ENCODE data around the gene PNPLA1.
A peak's percentile ranks its signal among the peaks of the same experiment; 100 is the strongest.

PNPLA1 gene

GRCh38 chr6:36285797-36286196 is 15.9 kb downstream of the PNPLA1 start:
- no peak for DNase-seq (ENCODE audit: low spot score)

- DNase-seq (ENCODE audit: low spot score): no peak
Measured at GRCh38 chr6:36286858-36287257, 17.0 kb downstream of the PNPLA1 start.

GRCh38 chr6:36289281-36289878 is 19.5 kb downstream of the PNPLA1 start:
- DNase-seq (ENCODE audit: low spot score): no peak

- DNase-seq (ENCODE audit: low spot score): no peak
Measured at GRCh38 chr6:36290668-36291620, 21.1 kb downstream of the PNPLA1 start.

GRCh38 chr6:36292170-36292569 is 22.3 kb downstream of the PNPLA1 start:
- DNase-seq (ENCODE audit: low spot score): no peak

DNA sequence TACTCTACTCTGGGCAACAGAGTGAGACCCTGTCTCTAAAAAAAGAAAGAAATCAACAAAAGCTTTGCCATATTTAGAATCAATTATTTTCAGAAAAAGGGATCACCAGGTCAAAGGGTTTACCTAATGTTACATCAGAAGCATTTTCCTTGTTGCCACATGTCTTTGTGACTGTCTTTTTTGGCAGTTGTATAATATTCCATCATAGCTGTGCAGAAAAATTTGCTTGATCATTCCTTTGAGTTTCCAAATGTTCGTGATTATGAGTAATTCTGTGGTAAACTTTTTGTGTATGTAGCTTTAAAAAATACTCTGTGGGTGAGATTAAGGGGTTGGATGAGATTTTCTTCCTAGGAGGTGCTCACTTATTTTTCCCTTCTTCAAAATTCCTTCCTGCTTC is 26.4 kb downstream of the PNPLA1 start:
- DNase-seq (ENCODE audit: low spot score): no peak

DNA sequence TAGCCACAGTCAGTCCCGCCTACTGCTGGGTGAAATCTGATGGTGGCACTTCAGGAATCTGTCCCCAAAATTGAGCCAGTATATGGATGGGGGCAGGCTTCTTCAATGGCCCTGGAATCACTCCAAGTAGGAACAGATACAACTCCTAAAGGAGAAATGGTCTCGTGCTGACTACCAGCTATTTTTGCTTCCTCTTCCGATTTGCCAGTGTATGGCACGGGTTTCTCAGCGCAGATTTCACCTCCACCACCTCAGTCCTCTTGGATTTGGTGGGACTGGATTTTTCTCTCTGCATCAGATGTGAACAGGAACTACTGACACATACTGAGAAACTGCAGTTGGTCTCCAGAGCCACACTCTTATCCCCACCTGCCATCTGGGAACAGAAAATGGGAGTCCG is 27.2 kb downstream of the PNPLA1 start:
- no peak for DNase-seq (ENCODE audit: low spot score)

DNA sequence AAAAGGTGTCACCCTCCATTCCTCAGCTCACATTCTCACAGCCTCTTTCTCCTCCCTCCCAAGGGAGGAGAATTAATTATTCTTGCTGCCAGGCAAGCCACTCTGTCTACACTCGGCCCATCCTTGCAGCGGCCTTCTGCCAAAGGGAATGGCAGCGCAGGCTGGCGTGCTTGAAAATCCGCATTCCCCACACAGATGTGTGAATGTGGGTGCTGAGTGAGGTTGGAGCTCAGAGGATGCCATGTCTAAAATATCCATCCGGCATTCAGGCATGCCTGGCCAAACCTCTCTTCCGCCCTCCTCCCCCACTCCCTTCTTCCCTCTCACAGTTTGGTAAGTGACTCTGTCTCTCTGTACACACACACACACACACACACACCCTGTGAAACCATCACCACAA is 27.7 kb downstream of the PNPLA1 start:
- DNase-seq (ENCODE audit: low spot score): no peak

DNA sequence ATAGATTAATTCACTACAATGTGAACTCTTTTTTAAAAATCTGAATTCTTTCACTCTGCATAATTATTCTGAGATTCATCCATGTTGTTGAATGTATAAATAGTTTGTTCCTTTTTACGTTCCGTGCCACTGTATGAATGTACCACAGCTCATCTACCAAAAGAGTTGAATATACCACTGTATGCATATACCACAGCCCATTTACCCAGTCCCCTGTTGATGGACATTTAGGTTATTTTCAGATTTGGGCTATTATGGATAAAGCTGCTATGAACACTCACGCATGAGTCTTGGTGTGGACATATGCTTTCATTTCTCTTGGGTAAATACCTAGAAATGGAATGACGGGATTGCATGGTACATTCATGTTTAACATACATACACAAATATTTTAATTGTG is 28.2 kb downstream of the PNPLA1 start:
- no peak for DNase-seq (ENCODE audit: low spot score)

DNA sequence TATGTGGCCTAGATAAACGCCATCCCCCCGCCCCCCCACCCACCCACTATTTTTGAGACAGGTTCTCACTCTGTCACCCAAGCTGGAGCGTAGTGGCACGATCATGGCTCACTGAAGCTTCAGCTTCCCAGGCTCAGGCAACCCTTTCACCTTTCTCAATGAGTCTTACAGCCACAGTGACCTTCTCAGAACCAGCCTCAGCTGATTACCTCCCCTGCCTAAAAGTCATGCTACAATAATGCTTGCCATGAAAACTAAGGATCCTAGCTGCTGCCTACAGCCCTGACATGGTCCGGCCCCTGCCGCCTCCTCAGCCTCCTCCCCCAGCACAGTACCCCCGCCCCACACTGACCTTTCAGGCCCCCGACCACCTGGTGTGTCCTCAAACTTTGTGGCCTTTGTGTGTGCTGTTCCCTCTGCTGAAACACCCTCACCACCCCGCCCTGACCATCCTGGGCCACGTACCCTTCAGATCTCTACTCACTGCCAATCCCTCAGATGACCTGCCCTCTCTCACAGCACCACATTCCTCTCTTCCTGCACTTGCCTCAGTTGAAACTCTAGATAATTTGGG is 31.3 kb downstream of the PNPLA1 start:
- no peak for DNase-seq (ENCODE audit: low spot score)

GRCh38 chr6:36301781-36302180 is 31.9 kb downstream of the PNPLA1 start:
- no peak for DNase-seq (ENCODE audit: low spot score)

- peak; percentile 84 for DNase-seq (ENCODE audit: low spot score)
Measured at GRCh38 chr6:36302227-36302976, 32.5 kb downstream of the PNPLA1 start.

GRCh38 chr6:36305885-36306284 is 36.0 kb downstream of the PNPLA1 start:
- DNase-seq (ENCODE audit: low spot score): no peak

GRCh38 chr6:36306375-36306774 is 36.5 kb downstream of the PNPLA1 start:
- no peak for DNase-seq (ENCODE audit: low spot score)

- DNase-seq (ENCODE audit: low spot score): no peak
Measured at GRCh38 chr6:36308514-36308913, 38.7 kb downstream of the PNPLA1 start.

DNA sequence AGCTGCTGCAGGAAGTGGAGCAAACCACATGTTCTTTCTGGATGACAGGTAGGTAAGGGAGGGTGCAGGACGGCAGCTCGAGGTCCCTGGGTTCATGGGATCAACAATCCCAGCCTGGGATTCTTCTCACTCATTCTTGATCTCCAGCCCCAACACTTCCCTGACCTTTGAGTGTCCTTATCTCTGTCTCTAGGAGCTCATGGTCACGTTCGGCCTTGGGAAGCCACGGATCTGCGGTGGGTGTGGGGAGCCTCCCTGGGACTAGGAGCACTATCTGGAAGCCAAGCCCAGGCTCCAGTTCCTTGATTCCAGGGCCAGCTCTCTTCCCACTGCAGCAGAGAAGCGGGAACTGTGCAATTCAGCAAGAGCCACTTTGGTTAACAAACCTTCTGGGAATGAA is 39.3 kb downstream of the PNPLA1 start:
- DNase-seq (ENCODE audit: low spot score): no peak

- DNase-seq (ENCODE audit: low spot score): no peak
Measured at GRCh38 chr6:36309900-36310299, 40.0 kb downstream of the PNPLA1 start.

GRCh38 chr6:36312854-36313648 is 43.2 kb downstream of the PNPLA1 start:
- DNase-seq (ENCODE audit: low spot score): no peak

DNA sequence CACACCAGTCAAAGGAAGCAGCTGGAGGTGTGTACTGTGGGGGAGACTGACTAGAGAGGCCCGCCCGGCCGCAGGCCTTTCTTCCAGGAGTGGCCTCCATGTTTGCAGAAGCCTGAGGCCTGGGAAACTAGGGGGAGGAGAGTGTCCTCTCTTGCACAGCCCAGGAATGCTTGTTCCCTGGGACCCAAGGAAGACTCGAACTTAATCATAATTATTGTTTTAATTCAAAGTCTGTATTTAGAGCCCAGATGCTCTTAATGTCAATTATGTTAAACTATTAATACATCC is 43.7 kb downstream of the PNPLA1 start:
- DNase-seq (ENCODE audit: low spot score): no peak

DNA sequence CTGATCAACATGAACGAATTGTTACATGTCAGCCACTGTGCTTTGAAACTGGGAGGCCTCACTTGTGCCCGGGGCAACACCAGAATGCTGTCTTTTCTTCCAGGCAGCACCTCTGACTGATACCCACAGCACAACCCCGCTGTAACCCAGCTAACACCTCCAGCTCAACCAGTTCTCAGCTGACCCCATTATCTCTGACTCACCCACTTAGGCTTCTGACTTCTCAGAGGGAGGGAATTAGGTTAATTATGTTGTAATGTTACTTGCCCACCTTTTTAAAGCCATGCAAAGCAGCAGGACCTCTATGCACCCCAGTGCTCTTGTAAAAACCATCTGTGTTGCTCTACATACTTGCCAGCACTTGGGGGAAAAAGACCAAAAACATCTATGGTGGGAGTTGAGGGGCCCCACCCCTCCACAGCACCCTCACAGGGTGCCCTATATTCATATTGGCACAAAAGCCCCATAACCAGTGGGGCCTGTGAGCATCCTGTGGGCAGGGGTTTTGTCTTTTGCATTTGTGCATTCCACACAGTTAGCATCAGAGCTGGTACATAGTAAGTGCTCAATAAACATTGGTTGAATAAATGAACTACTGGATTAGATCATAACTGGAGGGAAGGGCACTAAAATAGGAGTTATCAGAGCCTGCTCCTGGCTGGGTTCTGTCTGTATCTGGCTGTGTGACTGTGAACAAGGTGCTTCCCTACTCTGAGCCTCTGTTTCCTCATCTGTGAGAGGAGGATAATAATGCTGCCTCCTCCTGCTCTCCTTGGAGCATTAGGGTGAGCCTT is 44.6 kb downstream of the PNPLA1 start:
- peak; percentile 59 for DNase-seq (ENCODE audit: low spot score)

DNA sequence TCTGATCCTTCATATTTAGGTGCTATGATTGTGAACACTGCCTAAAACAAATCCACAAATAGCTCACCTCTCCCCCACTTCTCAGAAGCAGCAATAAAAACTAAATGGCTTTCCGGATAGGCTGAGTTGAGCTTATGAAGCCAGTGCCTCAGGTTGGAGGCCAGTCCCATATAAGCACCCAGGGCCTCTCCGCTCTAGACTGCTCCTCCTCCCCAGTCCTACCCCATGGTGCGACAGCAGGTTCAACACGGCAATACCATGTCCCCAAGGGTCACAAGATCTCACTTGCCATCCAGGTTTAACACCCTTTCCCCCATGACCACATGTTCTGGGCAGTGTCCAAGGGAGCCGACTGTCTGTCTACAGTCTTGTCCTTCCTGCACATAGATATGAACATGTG is 46.1 kb downstream of the PNPLA1 start:
- DNase-seq (ENCODE audit: low spot score): no peak
